ENCODE data around the gene PARVA. TPM values are rescaled to one million over a fixed set of nuclear protein-coding genes. Genes with fewer than 3 reads are reported as not detected.
"Not testable (repeated sequence)": the region's sequence is repeated elsewhere in the genome, so short reads cannot be mapped to it uniquely, and the experiment has no call there.

Gene PARVA
- total and polyA plus RNA-seq, 9 of the 15 experiments (the other 6 are each of a cell fraction or from before 2014, with no cell fraction given): 0.11 TPM; not detected in 8

- TF ChIP-seq RNF219 (CRISPR knock-in tag; IDR thresholded peaks at IDR 0.05): no peak
Measured at GRCh38 chr11:12363373-12363772, 14.0 kb upstream of the PARVA start (continued).

GRCh38 chr11:12365965-12366575 lies 11.3 kb upstream of the PARVA start:
- H3K4me1 ChIP-seq (replicated peaks in 1 of 2; ENCODE audit: control insufficient read depth in 2 of 2, insufficient read depth in 2 of 2, low read length in 2 of 2); H3K27me3 ChIP-seq (ENCODE audit: control insufficient read depth in 2 of 2, insufficient read depth in 2 of 2, low read length in 2 of 2); intact Hi-C loops (cut with micrococcal nuclease); H3K79me2 ChIP-seq (ENCODE audit: control insufficient read depth, insufficient read depth, low read length); H3K9me3 ChIP-seq (replicated peaks; ENCODE audit: control insufficient read depth, insufficient read depth, low read depth, low read length); BruUV-seq (replicated peaks); CTCF ChIA-PET (ENCODE audit: low intra/inter-chr PET ratio); H3K4me3 ChIP-seq; H3K27ac ChIP-seq (ENCODE audit: extremely low read depth, low read depth, low read length); in situ Hi-C loops (cut with MboI); H4K20me1 ChIP-seq (replicated peaks; ENCODE audit: control insufficient read depth, insufficient read depth, low read length); H3K9ac ChIP-seq (ENCODE audit: insufficient read depth in 1 of 2, low read depth in 2 of 2, low read length in 2 of 2); H3K9me1 ChIP-seq (ENCODE audit: control insufficient read depth, insufficient read depth, low read length); H3K36me3 ChIP-seq (ENCODE audit: control insufficient read depth, insufficient read depth, low read length): not testable (repeated sequence)
- WGBS (ENCODE audit: insufficient coverage, low coverage, missing lambda C conversion rate): 18% methylated on average over 14 of the region's 14 CpGs
- peak overlapping the region; percentile 56 for H3K4me2 ChIP-seq (ENCODE audit: insufficient read depth, low read length)
- peak; percentile 74 for ATAC-seq
- POLR2A ChIA-PET: interaction anchor here (0.6 to 1.0 kb wide), 4 partner anchors 12 to 449 kb away, joined by 3 read pairs; no protein-coding TSS in a partner anchor
- peak overlapping the region; percentile 80 for H2AFZ ChIP-seq (ENCODE audit: low read depth, low read length)
- DNase-seq (ENCODE audit: extremely low read depth in 1 of 4, low spot score in 3 of 4): peak in 2 of 4 experiments; percentile 14 to 79
- FAIRE-seq: peak; percentile 46
- peak; percentile 59; the same call in 1 of the 2 replicates for TF ChIP-seq FOXJ2 (tag; IDR thresholded peaks at IDR 0.05)
- TF ChIP-seq PHF20 (IDR thresholded peaks at IDR 0.05; ENCODE audit: partially characterized antibody): peak; percentile 16
- TF ChIP-seq ZFX (CRISPR knock-in tag; IDR thresholded peaks at IDR 0.05): 0 out of 2 replicates have a peak, but pooled peaks have one; percentile 26
- 0 out of 4 replicates have a peak, but pooled peaks of 1 of the 2 experiments have one; percentile 16 for TF ChIP-seq NRF1 (conservative IDR thresholded peaks at IDR 0.05 in 1 of 2, IDR thresholded peaks at IDR 0.05 in 1 of 2)
- peak; percentile 17; the same call in 1 of the 2 replicates for TF ChIP-seq VEZF1 (CRISPR knock-in tag; IDR thresholded peaks at IDR 0.05)
- TF ChIP-seq CTBP1 (IDR thresholded peaks at IDR 0.05; ENCODE audit: borderline replicate concordance): peak; percentile 38; the same call in 1 of the 2 replicates
- TF ChIP-seq ETV1 (tag; conservative IDR thresholded peaks at IDR 0.05; ENCODE audit: low read depth): 0 out of 2 replicates have a peak, but pooled peaks have one; percentile 28
- 0 out of 6 replicates have a peak, but pooled peaks of 1 of the 3 experiments have one; percentile 15 for TF ChIP-seq CTCF (IDR thresholded peaks at IDR 0.05 in 2 of 3, conservative IDR thresholded peaks at IDR 0.05 in 1 of 3; ENCODE audit: insufficient read depth in 2 of 3, low read depth in 1 of 3, low read length in 3 of 3)
- peak; percentile 17 for TF ChIP-seq MEIS2 (IDR thresholded peaks at IDR 0.05; ENCODE audit: partially characterized antibody)
- TF ChIP-seq, protein P1, sequence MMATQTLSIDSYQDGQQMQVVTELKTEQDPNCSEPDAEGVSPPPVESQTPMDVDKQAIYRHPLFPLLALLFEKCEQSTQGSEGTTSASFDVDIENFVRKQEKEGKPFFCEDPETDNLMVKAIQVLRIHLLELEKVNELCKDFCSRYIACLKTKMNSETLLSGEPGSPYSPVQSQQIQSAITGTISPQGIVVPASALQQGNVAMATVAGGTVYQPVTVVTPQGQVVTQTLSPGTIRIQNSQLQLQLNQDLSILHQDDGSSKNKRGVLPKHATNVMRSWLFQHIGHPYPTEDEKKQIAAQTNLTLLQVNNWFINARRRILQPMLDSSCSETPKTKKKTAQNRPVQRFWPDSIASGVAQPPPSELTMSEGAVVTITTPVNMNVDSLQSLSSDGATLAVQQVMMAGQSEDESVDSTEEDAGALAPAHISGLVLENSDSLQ (IDR thresholded peaks at IDR 0.05): peak; percentile 83

All from K562 (cell line).